HuH-7 (cell line): ENCODE results near the gene AGPAT1.

Experiments used
- DNase-seq: peaks from one replicate; pipeline ENCODE4 v3.0.0; 2011; ENCODE audit warnings: low spot score

Gene AGPAT1

DNA sequence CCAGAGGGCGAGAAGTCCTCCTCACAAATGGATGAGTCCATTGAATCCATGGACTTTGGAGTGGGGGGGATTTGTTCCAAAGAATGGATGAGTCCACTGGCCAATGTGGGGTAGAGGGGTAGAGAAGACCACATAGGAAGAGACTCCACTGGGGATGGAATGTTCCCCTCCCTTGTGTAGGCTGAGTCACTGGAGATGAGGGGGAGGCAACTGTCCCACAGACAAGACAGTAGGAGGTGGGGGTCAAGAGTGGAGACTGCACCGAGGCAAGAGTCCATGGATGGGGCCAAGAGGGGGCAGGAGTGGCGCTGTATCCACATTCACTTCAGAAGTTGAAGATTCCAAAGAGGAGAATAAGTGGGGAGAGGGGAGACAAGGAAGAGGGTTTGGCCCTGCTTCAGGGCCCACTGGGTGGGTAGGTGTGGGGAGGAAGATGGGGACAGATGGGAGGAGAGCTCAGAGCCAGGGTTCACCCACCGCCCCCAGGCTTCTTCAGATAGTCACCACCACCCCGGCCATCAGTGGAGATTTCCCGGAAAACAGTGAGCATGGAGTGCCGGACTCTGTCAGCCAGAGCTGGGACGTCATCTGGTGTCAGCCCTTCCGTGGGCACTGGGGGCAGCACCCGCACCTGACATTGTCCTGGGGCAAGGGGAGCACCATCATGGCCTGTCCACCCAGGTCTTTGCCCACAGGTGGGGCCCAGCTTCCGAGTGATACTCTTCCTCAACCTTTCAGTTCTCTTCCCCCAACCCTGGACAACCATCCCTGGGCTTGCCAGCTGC is 6.9 kb downstream of the AGPAT1 start:
- no peak for DNase-seq

DNA sequence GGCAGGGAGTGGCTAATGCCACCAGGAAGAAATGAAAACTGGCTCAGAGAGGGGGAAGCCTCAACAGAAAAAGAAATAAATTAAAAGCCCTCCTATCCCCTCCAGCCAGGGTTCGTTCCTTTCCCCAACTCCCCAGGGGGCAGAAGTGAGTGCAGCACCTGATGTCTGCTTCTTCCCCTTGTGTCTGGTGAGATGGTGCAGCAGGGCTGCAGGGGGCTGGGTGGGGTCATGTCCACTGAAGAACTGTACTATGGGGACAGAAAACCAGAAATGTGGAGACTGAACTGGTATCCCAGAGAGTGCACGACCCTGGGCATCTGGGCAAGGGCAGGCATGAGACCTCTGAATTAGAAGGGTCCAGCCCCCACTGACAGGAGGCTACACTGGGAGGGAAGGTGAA is 7.5 kb downstream of the AGPAT1 start:
- DNase-seq: no peak

DNA sequence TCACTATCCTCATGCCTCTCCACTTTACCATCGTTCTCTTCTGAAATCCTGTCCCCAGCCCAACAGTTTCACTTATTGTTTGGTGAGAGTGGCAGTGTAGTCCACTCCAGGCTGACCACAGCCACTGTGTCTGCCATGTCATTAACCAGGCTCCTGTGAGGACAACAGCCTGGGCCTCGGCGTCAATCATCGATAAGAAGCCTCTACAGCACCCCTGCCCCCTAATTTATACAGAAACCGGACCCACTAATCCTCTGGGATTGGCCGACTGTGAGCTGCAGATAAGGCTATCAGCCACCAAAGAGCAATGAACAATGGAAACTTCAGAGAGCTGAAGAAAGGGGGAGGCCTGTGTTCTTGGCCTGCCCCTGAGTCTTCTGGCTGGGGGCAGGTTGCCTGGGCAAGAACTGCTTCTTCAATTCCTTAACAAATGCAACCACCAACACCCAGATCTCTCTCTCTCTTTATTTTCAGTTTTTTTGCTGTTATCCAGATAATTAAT is 8.1 kb downstream of the AGPAT1 start:
- DNase-seq: no peak

DNA sequence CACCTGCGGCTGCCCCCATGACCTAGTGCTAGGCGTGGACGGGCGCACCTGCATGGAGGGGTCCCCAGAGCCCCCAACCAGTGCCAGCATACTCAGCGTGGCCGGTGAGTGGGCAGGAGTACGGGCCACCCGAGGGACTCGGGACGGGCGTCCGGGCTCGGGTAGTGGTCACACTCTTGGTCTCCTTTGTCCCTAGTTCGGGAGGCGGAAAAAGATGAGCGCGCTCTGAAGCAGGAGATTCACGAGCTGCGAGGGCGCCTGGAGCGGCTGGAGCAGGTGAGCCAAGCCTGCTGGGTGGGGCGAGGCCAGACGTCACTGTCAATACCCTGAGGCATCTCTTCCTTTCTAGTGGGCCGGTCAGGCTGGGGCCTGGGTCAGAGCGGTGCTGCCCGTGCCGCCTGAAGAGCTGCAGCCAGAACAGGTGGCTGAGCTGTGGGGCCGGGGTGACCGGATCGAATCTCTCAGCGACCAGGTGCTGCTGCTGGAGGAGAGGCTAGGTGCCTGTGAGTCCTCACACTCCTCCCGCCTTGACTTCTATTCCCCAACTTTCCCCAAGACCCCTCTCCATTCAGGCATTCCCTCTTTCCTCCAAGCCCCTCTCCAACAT is 8.6 kb downstream of the AGPAT1 start:
- no peak for DNase-seq

DNA sequence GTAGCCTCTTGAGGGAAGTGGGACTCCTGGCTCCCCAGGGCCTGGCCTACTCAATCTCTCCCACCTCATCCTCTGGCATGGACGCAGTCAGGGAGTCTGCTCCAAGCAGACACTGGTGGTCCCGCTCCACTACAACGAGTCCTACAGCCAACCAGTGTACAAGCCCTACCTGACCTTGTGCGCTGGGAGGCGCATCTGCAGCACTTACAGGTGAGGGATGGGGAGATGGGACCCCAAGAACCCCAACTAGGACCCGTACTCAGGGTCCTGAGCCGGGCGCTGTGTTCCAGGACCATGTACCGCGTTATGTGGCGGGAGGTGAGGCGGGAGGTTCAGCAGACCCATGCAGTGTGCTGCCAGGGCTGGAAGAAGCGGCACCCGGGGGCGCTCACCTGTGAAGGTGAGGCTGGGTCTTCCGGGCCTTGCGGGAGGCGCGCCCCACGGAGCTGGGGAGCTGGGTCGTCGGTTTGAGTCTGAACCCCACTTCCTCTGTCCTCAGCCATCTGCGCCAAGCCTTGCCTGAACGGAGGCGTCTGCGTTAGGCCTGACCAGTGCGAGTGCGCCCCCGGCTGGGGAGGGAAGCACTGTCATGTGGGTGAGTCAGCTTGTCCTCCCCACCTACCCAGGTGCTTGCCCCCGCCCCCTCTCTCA is 9.3 kb downstream of the AGPAT1 start:
- DNase-seq: no peak

DNA sequence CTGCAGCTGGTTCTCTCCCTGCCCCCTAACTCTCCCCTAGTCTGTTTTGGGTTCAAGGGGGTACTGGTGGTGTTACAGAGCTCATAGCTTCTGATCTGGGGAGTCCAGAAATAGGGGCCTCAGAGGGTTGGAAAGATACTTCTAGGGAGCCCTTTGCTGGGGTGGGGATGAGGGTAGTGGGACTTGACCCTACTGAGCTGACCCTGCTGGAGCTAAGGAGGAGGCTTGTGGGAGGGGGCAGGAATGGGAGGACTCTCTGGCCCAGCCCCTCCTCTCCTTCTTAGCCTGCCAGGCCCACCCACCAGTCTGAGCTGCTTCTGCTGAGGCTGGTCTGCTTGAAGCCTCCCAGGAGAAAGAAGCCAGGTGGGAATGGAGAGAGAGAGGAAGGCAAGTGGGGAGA is 11.6 kb downstream of the AGPAT1 start, which contains the start of gene EGFL8:
TSS of gene EGFL8 (plus strand) at position 301 of the 400 bp plus-strand sequence. CDS start 1,571 bp downstream, outside the sequence.
- no peak for DNase-seq

DNA sequence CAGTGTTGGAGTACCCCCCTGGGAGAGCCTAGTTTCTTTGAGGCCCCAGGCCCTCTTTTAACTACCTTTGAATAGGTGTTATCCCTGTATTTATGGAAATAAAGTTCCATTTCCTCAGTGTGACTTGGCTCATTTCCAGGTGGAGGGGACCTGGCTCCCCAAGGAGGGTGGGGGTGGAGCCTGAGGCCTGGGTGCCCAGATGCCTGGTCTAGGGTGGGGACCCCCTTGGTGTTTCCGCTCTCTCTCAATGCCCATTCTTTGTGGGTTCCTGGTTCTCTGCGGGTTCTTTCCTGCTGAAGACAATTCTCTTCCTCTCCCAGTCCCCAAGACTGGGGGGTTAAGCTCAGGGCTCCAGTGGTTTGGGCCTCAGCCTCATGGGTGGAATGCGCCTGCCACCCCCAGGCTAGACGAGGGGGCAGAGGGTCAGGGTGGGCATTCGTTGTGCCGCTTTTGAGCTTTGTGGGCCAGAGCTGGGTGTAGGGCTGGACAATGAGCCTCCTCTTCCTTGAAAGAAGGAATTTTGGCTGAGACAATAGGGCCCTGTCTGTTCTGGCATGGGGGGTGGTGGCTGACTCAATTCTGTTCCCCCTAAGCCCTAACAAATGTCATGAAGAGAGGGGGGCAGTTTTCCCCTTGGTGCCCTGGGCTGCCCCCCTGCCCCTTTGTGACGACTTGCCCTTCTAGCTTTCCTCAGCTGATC is 12.2 kb downstream of the AGPAT1 start:
- DNase-seq: no peak

DNA sequence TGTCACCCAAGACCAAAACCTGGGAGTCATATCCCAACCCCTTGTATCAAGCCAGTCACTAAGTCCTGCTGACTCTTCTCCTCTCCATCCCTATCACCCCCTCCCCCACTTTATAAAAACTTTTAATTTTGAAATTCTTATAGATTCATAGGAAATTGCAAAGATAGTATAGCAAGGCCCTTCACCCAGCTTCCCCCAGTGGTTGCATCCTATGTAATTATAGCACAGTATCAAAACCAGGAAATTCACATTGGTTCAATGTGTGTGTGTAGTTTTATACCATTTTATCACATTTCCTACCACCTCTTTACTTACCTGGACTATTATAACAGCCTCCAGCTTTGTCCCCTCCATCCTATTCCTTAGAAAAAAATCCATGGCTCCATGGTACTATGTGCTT is 17.8 kb downstream of the AGPAT1 start:
- DNase-seq: no peak

DNA sequence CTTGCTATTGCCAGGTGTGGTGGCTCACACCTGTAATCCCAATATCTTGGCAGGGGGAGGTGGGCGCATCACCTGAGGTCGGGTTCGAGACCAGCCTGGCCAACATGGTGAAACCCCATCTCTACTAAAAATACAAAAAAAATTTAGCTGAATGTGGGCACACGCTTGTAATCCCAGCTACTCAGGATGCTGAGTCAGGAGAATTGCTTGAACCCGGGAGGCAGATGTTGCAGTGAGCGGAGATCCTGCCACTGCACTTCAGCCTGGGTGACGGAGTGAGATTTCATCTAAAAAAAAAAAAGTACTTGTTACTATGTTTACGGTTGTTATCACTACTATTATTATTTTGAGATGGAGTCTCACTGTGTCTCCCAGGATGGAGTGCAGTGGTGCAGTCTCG is 19.0 kb downstream of the AGPAT1 start:
- no peak for DNase-seq

DNA sequence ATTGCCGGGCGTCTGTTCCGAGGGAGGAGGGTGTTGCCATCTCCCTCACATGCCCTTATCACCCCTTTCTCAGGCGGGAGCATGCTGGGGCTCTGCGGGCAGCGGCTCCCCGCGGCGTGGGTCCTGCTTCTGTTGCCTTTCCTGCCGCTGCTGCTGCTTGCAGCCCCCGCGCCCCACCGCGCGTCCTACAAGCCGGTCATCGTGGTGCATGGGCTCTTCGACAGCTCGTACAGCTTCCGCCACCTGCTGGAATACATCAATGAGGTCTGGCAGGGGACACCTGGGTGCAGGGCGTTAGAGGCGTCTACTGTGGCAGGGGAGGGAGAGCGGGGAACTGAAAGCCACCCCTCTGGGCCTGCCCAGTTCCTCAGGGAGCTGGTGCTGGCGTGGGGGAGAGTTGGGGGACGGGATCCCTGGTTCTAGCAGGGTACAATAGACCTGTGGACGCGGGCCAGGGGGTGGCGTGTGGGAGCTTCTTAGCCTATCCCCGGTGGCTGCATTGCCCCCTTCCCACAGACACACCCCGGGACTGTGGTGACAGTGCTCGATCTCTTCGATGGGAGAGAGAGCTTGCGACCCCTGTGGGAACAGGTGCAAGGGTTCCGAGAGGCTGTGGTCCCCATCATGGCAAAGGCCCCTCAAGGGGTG is 21.2 kb downstream of the AGPAT1 start:
- peak; percentile 75 for DNase-seq

DNA sequence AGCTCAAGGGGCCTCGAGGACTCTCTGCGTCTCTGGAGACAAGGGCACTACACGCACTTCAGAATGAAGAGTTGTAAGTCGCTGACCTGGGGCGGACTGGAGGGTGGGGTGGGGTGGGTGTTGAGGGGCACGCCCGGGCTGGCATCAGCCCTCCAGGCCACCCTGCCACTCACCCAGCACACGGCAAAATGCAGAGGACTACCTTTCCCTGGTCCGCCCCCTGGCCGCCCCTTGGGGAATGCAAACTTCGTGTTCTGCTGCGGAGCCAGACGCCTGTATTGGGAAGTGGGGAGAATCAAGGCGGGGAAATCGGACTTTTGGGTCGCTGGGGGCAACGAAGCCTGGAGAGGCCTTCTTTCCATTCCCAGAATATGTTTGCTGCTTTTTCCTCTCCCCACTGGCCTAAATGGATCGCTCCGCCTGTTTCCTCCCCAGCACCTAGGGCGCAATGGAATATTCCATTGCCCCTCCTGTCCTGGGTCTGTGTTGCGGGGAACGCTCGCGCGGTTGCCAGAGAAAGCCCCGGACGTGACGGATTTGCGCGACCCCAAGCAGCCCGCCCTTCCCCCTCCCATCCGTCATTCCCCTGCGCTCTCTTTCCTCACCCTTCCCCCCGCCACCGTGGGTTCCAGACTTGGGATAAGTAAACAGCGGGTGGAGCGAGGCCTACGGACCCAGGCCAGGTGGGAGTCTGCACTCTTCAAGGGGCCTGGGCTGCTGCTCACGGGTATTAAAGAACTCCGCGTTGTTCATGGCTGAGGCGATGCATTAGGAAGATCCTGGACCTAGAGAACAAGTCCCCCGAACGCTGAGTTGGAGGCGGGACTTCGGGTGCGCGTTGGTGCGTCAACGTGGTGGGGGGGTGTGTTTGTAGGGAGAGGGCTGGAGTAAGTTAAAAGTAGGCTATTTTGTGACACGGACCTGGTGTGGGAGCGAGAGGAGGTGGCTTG is 22.0 kb downstream of the AGPAT1 start, which contains the start of gene PPT2:
TSS of gene PPT2 (plus strand) at position 578 of the 950 bp plus-strand sequence. CDS start 454 bp downstream, outside the sequence.
- peak; percentile 87 for DNase-seq

DNA sequence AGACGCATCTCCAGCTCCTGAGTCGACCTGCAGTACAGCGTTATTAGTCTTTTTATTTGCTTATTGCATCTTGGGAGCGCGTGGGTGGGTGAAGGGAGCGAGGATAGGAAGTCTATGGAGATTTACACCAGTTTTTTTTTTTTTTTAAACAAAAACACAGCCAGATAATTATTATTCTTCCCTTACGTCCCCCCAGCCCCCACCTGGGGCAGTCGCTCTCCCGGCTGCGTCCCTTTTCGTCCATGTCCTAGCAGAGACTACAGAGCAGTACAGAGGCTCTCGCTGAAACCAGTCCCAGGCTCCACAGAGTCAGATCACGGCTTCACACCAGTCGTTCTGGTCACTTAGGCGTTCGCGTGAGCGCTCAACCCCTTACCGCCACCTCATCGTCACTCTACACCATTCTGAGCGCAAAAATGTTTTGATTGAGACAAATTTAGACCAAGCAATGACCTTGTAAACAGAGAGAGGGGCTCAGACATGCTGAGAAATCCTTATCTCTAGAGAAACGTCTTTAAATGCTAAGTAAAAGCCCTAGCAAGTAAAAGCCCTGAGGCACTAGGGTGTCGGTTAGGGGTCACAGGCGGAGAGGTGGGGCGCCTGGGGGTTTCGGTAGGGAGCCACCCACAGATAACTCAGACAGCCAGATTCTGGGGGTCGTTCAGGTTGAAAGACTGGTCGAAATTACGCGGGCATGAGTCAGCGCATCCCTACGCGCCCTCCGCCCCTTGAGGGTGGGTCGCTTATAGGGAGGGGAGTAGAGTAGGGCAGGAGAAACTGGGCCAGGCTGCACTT is 22.9 kb downstream of the AGPAT1 start:
- peak; percentile 36 for DNase-seq

DNA sequence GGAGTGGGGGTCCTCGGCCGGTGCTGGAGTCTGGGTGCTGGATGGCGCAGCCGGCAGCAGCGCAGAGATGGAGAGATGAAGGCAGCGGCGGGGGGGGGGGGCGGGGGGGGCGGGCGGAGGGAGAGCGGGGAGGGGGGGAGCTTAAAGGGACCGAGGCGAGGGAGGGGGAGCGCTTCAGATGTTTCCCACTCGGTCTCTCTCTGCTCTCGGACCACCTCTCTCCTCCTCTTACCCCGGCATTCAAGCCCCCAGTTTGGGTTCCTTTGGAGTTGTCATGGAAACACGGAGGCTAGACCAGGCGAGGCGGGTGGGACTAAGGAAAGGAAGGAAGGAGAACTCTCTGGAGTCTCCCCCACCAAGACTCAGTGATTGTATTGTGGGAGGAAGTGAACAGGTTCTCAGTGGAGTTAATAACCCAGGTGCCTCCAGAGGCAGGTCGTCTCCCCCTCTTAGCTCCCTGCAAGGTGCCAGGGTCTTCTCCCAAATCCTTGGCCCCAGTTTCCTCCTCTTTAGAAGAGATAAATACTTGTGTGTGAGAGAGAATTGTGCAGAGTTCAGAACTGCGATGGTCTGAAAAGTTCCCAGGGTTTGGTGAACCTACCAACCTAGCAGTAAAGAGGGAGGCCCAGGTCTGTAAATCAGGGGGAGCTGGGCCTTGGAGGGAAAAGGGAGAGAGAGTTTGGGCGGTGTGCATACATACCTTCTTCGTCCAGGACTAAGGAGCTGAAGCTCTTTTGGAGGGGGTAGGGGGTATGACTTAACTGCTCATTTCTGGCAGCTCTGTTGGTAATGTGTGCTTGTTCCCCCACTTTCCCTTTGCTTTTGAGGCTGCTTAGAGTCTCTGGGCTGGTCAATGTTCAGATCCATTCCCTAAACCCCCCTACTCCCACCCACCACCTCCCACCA is 23.8 kb downstream of the AGPAT1 start, which contains the start of gene PRRT1:
TSS of gene PRRT1 (minus strand) at position 77 of the 906 bp plus-strand sequence. CDS start 112 bp downstream, outside the sequence.
- no peak for DNase-seq

DNA sequence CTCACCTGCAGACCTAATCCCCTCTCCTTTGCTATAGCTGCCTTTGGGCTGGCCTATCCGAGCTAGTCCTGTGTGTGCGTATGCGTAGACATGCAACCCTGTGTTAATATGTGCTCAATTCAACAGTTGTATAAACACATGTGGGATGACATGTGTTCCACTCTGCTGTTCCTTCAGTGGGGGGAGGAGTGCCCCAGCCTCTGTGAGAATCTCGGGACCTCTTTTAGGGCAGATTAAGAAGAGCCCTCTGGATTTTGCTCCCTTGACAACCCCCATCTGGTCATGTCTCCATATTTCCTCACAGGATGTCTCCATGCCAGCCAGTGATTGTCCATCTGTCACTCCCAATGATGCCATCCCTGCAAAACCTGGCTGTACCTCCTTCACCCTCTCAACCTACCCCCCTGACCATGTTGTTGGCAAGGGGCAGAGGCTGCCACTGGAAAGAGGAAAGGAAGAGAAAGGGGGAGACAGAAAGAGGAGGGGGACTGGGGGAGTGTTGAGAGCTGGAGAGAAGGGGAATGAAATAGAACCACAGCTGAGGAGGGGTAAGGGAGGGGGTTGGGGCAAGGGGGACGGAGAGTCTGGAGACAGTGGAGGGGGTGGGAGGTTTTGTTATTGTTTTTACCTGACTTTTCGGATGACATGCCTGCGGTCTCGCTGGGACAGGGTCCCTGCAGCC is 24.6 kb downstream of the AGPAT1 start:
- no peak for DNase-seq

DNA sequence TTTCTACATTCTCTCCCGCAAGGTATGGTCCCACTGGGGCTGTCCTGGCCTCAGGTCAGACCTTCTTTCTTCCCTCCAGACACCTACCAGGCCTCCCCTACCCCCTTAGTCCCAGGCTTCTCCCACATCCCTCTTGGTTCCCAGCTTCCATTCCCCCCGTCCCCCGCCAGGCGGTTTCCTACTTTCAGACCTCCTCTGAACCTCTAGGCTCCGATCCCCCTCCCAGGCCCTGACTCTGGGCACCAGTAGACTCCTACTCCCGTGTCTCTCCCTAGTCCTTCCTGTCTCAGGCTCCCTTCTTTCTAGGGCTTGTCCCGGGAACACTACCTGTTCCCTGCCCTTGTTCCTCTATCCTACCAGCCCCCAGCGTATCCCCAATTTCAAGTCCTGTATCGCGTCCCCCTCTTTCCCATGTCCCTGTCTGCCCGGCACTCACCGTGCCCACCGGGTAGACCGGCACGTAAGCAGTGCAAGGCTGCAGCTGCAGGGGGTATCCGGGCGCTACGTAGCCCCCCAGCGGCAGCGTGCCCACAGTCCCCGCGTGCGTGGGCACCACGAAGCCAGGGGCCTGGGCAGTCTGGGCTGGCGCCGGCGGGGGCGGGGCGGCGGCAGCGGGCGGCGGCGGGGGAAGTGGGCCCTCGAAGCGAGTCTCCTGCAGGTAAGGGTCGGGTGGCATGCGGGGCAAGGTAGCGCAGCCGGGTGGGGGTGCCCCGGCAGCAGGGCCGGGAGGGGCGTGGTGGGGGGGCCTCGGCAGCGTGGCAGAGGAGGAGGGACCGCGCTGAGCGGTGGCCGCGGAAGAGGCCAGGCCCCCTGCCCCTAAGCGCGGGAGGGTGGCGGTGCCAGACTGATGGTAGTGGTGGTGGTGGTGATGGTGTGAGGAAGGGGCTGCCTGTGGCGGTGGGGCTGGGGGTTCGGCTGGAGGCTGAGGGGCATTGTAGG is 25.7 kb downstream of the AGPAT1 start:
- no peak for DNase-seq

DNA sequence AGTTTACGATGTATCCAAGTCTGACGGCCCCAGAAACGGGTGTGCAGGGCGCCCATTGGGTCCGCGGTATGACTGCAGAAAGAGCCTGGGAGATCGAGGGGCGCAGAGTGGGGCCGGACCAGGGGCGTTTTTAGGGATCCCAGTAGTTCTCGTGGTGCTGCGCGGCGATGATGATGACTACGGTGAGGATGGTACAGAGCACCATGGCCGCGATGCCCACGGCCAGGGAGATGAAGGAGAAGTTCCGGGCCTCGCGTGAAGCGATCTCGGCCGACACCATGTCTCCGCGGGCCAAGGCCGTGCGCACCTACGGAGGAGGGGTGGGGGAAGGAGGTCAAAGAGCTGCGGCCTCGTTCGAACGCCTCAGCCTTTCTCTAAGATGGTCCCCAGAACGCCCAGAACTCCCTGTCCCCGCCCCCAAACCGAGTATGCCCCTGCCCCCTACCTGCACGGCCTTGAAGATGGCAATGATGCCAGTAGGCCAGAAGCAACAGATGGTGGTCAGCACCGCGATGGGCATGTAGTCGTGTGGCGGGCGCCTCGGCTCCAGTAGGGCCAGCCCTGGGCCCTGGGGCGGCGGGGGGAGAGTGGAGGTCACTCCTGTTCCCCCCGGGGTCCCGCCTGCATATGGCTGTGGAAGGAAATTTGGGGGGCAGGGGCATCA is 26.7 kb downstream of the AGPAT1 start:
- DNase-seq: no peak
